H1 (cell line): ENCODE measurements around the gene OR4P4. TPM values are rescaled to one million over a fixed set of nuclear protein-coding genes. Genes with fewer than 3 reads are reported as not detected.

Experiments
- CTCF ChIA-PET: fragments of 300-600 bp; sonication (Branson Sonifier 250); formaldehyde crosslinking; loops from one replicate; lab custom pipeline; 2021; ENCODE audit not compliant: partially characterized antibody; lab: Charles Lee
- POLR2A ChIA-PET: fragments of 300-600 bp; sonication (Branson Sonifier 250); formaldehyde crosslinking; loops from one replicate; lab custom pipeline; 2021; ENCODE audit warnings: inconsistent platforms; ENCODE audit not compliant: partially characterized antibody; lab: Charles Lee
- DNase-seq, 2 experiments: peaks; one replicate each; pipeline versions ENCODE4 v3.0.0 to v3.0.0-alpha.2; 2010 to 2022; ENCODE audit warnings: low spot score in 2 of 2, low read depth in 1 of 2, mixed read lengths in 1 of 2
- FAIRE-seq: peaks from 2 replicates; lab custom pipeline; 2011; peaks lifted over from hg19 to GRCh38; lab: Jason Lieb, UNC
- H2AFZ ChIP-seq: 2 replicates; pipeline ENCODE4 v1.8.1; 2012; ENCODE audit warnings: low read length, inconsistent platforms
- H2AK5ac ChIP-seq: 2 replicates; pipeline ENCODE4 v1.6.1; 2013; ENCODE audit warnings: low read depth, low read length
- H2BK120ac ChIP-seq: replicated peaks from 2 replicates; pipeline ENCODE3; 2013; ENCODE audit warnings: low read depth, low read length, inconsistent platforms
- H2BK12ac ChIP-seq: 2 replicates; pipeline ENCODE4 v1.6.1; 2013; ENCODE audit warnings: low read depth, low read length
- H2BK15ac ChIP-seq: 2 replicates; pipeline ENCODE4 v1.6.1; 2013; ENCODE audit warnings: low read length
- H2BK20ac ChIP-seq: 2 replicates; pipeline ENCODE4 v1.6.1; 2013; ENCODE audit warnings: low read length
- H2BK5ac ChIP-seq: 2 replicates; pipeline ENCODE4 v1.6.1; 2013; ENCODE audit warnings: low read depth, low read length
- H3K14ac ChIP-seq: 2 replicates; pipeline ENCODE4 v1.6.1; 2013; ENCODE audit warnings: inconsistent platforms; ENCODE audit not compliant: insufficient read length
- H3K18ac ChIP-seq: 2 replicates; pipeline ENCODE4 v1.6.1; 2013; ENCODE audit warnings: low read length; ENCODE audit errors: extremely low read depth
- H3K23ac ChIP-seq: 2 replicates; pipeline ENCODE4 v1.6.1; 2013; ENCODE audit warnings: inconsistent platforms; ENCODE audit not compliant: insufficient read length
- H3K23me2 ChIP-seq: 2 replicates; pipeline ENCODE4 v1.6.1; 2013; ENCODE audit warnings: low read depth, low read length
- H3K27ac ChIP-seq: 2 replicates; pipeline ENCODE4 v1.6.1; 2011; ENCODE audit warnings: low read depth, low read length, inconsistent platforms
- H3K27me3 ChIP-seq, 4 experiments: replicated peaks in 1 of 4; 1 replicate in 1 of 4; 2 replicates in 3 of 4; pipeline versions ENCODE4 v1.6.1 to v1.8.1; 2011 to 2013; ENCODE audit warnings: low read length in 3 of 4, mild to moderate bottlenecking in 3 of 4, inconsistent platforms in 2 of 4, mixed read lengths in 2 of 4, moderate library complexity in 1 of 4; ENCODE audit not compliant: control insufficient read depth in 3 of 4, insufficient read depth in 3 of 4; ENCODE audit errors: extremely low read depth in 1 of 4
- H3K36me3 ChIP-seq, 4 experiments: 2 replicates each; pipeline versions ENCODE4 v1.6.1 to v1.8.1; 2011 to 2013; ENCODE audit warnings: mild to moderate bottlenecking in 4 of 4, low read length in 3 of 4, moderate library complexity in 2 of 4, control low read depth in 1 of 4, inconsistent platforms in 1 of 4; ENCODE audit not compliant: insufficient read depth in 4 of 4, control insufficient read depth in 2 of 4
- H3K4ac ChIP-seq: replicated peaks from 2 replicates; pipeline ENCODE3; 2013; ENCODE audit warnings: low read length, low read depth, mixed read lengths, inconsistent platforms; ENCODE audit not compliant: insufficient read length
- H3K4me1 ChIP-seq, 4 experiments: replicated peaks in 1 of 4; 1 replicate in 1 of 4; 2 replicates in 3 of 4; pipeline versions ENCODE4 v1.6.1 to v1.8.1; 2011 to 2013; ENCODE audit warnings: low read length in 3 of 4, inconsistent platforms in 2 of 4, mixed read lengths in 1 of 4; ENCODE audit not compliant: insufficient read depth in 4 of 4, control insufficient read depth in 3 of 4
- H3K4me2 ChIP-seq, 2 experiments: 2 replicates each; pipeline versions ENCODE4 v1.6.1 to v1.8.1; 2011 to 2013; ENCODE audit warnings: low read depth in 2 of 2, low read length in 2 of 2, control low read depth in 1 of 2, inconsistent platforms in 1 of 2, mild to moderate bottlenecking in 1 of 2; ENCODE audit not compliant: insufficient read depth in 1 of 2
- H3K4me3 ChIP-seq, 4 experiments: fragments of 200-600, 300-600 bp in 1 of 4; sonication (generic), shearing (Covaris generic), sonication (Bioruptor Twin) in 1 of 4; 2 replicates each; pipeline versions ENCODE4 v1.5.1 to v1.8.1; 2011 to 2016; ENCODE audit warnings: low read length in 4 of 4, low read depth in 3 of 4, control low read depth in 2 of 4, inconsistent platforms in 2 of 4, mild to moderate bottlenecking in 2 of 4, mixed read lengths in 1 of 4, moderate library complexity in 1 of 4; ENCODE audit not compliant: insufficient read depth in 2 of 4; ENCODE audit errors: extremely low read depth in 1 of 4
- H3K56ac ChIP-seq: replicated peaks from 2 replicates; pipeline ENCODE3; 2013; ENCODE audit warnings: low read depth, mild to moderate bottlenecking, mixed read lengths, low read length, inconsistent platforms; ENCODE audit not compliant: insufficient read length
- H3K79me1 ChIP-seq: 2 replicates; pipeline ENCODE4 v1.6.1; 2013; ENCODE audit warnings: low read depth, low read length, control low read depth
- H3K79me2 ChIP-seq, 2 experiments: 2 replicates each; pipeline versions ENCODE4 v1.6.1 to v1.8.1; 2012 to 2013; ENCODE audit warnings: low read length in 2 of 2, mild to moderate bottlenecking in 2 of 2, inconsistent platforms in 1 of 2; ENCODE audit not compliant: insufficient read depth in 2 of 2, control insufficient read depth in 1 of 2
- H3K9ac ChIP-seq, 4 experiments: replicated peaks in 1 of 4; 1 replicate in 1 of 4; 2 replicates in 3 of 4; pipeline versions ENCODE4 v1.6.1 to v1.8.1; 2011 to 2013; ENCODE audit warnings: low read depth in 3 of 4, low read length in 3 of 4, control low read depth in 2 of 4, mild to moderate bottlenecking in 2 of 4, moderate library complexity in 2 of 4, inconsistent platforms in 1 of 4; ENCODE audit errors: extremely low read depth in 1 of 4
- H3K9me3 ChIP-seq, 2 experiments: 2 replicates each; pipeline versions ENCODE4 v1.6.1 to v1.8.1; 2012 to 2013; ENCODE audit warnings: mild to moderate bottlenecking in 2 of 2, moderate library complexity in 2 of 2, control low read depth in 1 of 2, inconsistent platforms in 1 of 2, low read depth in 1 of 2, low read length in 1 of 2, mixed read lengths in 1 of 2; ENCODE audit not compliant: insufficient read depth in 2 of 2
- H4K20me1 ChIP-seq, 2 experiments: replicated peaks in 1 of 2; 2 replicates each; pipeline versions ENCODE3 to v1.8.1; 2011 to 2013; ENCODE audit warnings: inconsistent platforms in 2 of 2, low read length in 2 of 2, mild to moderate bottlenecking in 1 of 2; ENCODE audit not compliant: insufficient read depth in 2 of 2, control insufficient read depth in 1 of 2
- H4K5ac ChIP-seq: 2 replicates; pipeline ENCODE4 v1.6.1; 2013; ENCODE audit warnings: low read length, low read depth, mixed read lengths, inconsistent platforms; ENCODE audit not compliant: insufficient read length
- H4K8ac ChIP-seq: 2 replicates; pipeline ENCODE4 v1.8.0; 2013; ENCODE audit warnings: mild to moderate bottlenecking, moderate library complexity, low read length, inconsistent platforms; ENCODE audit not compliant: insufficient read depth; ENCODE audit errors: extremely low read depth
- H4K91ac ChIP-seq: replicated peaks from 2 replicates; pipeline ENCODE3; 2013; ENCODE audit warnings: low read length, mixed read lengths, inconsistent platforms; ENCODE audit not compliant: insufficient read length
- ASH2L ChIP-seq: fragments of 200-600, 300-600 bp; sonication (generic); IDR thresholded peaks from one replicate; pipeline ENCODE4 v1.7.1; 2017; ENCODE audit warnings: low read length
- CHD2 ChIP-seq: IDR thresholded peaks from 2 replicates; pipeline ENCODE4 v1.6.1; 2012; ENCODE audit warnings: low read length, improper control_type of control experiment
- CTBP2 ChIP-seq: IDR thresholded peaks from 2 replicates; pipeline ENCODE4 v1.7.0; 2011; ENCODE audit warnings: borderline replicate concordance, mild to moderate bottlenecking, moderate library complexity, mixed read lengths, low read length; ENCODE audit not compliant: insufficient read depth, insufficient read length
- MAFK ChIP-seq: IDR thresholded peaks from 2 replicates; pipeline ENCODE4 v1.6.1; 2012; ENCODE audit warnings: low read depth, mild to moderate bottlenecking, improper control_type of control experiment, low read length
- NANOG ChIP-seq: IDR thresholded peaks from 2 replicates; pipeline ENCODE4 v1.6.1; 2011; ENCODE audit warnings: low read length, low read depth, mild to moderate bottlenecking, inconsistent platforms; ENCODE audit not compliant: insufficient read depth, poor library complexity, severe bottlenecking
- SIN3A ChIP-seq, 2 experiments: IDR thresholded peaks in 1 of 2; conservative IDR thresholded peaks in 1 of 2; 2 replicates each; pipeline ENCODE4 v1.6.1; 2011 to 2012; ENCODE audit warnings: low read length in 2 of 2, improper control_type of control experiment in 1 of 2, low read depth in 1 of 2, mild to moderate bottlenecking in 1 of 2
- TCF12 ChIP-seq: IDR thresholded peaks from 2 replicates; pipeline ENCODE4 v1.6.1; 2011; ENCODE audit warnings: low read depth, mild to moderate bottlenecking, low read length
- YY1 ChIP-seq: IDR thresholded peaks from 2 replicates; pipeline ENCODE4 v1.6.1; 2011; ENCODE audit warnings: low read depth, mild to moderate bottlenecking, low read length
- WGBS, 2 experiments: shearing (Covaris generic) in 1 of 2; methylation state at CpG; one replicate each; pipeline versions ENCODE4 v1.1.6 to v1.1.7; 2013 to 2015; ENCODE audit warnings: low lambda C conversion rate in 2 of 2, mixed read lengths in 2 of 2, inconsistent platforms in 1 of 2, low coverage in 1 of 2, missing lambda C conversion rate in 1 of 2; ENCODE audit not compliant: insufficient replicate concordance in 2 of 2, insufficient coverage in 1 of 2, insufficient read length in 1 of 2; ENCODE audit errors: extremely low coverage in 1 of 2, missing lambda C conversion rate in 1 of 2; 5-methylcytosine and 5-hydroxymethylcytosine counted together
- polyA plus RNA-seq, 7 experiments: library from polyadenylated mRNA; depleted of rRNA in 3 of 7; stranded (reverse) in 5 of 7; unstranded in 2 of 7; fragments of >200 nt in 5 of 7; fragments of 200-250 nt in 2 of 7; gene quantifications; 1 replicate in 5 of 7; 2 replicates in 1 of 7; 4 replicates in 1 of 7; pipeline versions ENCODE4 v1.2.1 to v1.2.3, GENCODE V29; 2011 to 2013; ENCODE audit warnings: missing spikeins in 2 of 7, mixed read lengths in 2 of 7
- total RNA-seq: library from RNA; stranded (reverse); fragmentation: NEBNext Ultra II Directional; extraction: Animal tissue kit (Norgen Biotek cat#: 25700); gene quantifications from 2 replicates; pipeline ENCODE4 v1.2.1, GENCODE V29; 2021

Gene OR4P4
- total and polyA plus RNA-seq, 2 of the 8 experiments (the other 6 are each of a cell fraction or from before 2014, with no cell fraction given) = not detected

DNA sequence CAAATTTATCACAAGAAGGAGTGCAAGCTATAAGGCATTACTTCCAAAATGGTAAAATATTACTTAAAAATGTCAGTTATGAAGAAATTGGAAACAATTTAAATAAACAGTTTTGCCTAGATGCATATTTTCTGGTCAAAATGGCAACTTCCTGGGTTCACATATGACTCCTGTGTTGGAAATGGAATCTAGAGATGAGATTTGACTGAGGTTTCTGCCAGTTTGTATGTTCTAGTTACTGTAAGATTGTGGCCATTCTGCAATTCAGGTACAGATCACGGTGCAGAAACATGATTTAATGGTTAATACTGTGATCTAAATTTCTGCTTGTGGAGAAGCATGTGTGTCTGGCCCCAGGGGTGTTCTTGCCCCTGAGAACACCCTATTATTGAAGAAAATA, 23.7 kb downstream of the OR4P4 start:
- Histone ChIP-seq H2BK15ac (no peak overlapping the region), H3K4me3 (no peak overlapping the region), H2BK12ac (no peak overlapping the region), H3K56ac (no peak overlapping the region), H3K14ac (no peak overlapping the region), H3K23ac (no peak overlapping the region), H3K79me2 (no peaks in the 10 kb centered on the region), H3K27me3 (no peaks in the 10 kb centered on the region), H3K36me3 (no peaks in the 10 kb centered on the region), H4K5ac (no peak overlapping the region), H2AFZ (no peak overlapping the region), H3K23me2 (no peaks in the 10 kb centered on the region), H3K4ac (no peak overlapping the region), H2BK20ac (no peak overlapping the region), H3K4me2 (no peak overlapping the region), H3K18ac (no peak overlapping the region), H3K9me3 (peaks cover 16 to 36% of the 10 kb centered on the region in 2 experiments; a peak in 3 of 4 replicates), H4K91ac (no peak overlapping the region), H3K4me1 (no peaks in the 10 kb centered on the region), H4K8ac (no peak overlapping the region), H4K20me1 (no peaks in the 10 kb centered on the region), H3K9ac (no peak overlapping the region), H2BK120ac (no peak overlapping the region), H3K27ac (no peak overlapping the region), H2AK5ac (no peak overlapping the region), H3K79me1 (no peaks in the 10 kb centered on the region), H2BK5ac (no peak overlapping the region)
- TF ChIP-seq YY1 (no peak), NANOG (no peak), SIN3A (conservative IDR thresholded peaks at IDR 0.05 in 1 of 2, IDR thresholded peaks at IDR 0.05 in 1 of 2; ENCODE audit: low read depth in 1 of 2, low read length in 2 of 2) (no peak), CTBP2 (no peak), CHD2 (no peak), TCF12 (no peak), MAFK (no peak), ASH2L (no peak)
- ChIA-PET CTCF (no interaction called here), POLR2A (no interaction called here)
- 78% methylated on average over 1 of the region's 1 CpG; no CpG with 5 or more reads in 1 of the 2 experiments for WGBS, 2 experiments
- FAIRE-seq (no peak), DNase-seq (no peak)
